Measurements from ENCODE around the gene SNX14.
"Not testable (repeated sequence)": the region's sequence is repeated elsewhere in the genome, so short reads cannot be mapped to it uniquely, and the experiment has no call there.

DNA sequence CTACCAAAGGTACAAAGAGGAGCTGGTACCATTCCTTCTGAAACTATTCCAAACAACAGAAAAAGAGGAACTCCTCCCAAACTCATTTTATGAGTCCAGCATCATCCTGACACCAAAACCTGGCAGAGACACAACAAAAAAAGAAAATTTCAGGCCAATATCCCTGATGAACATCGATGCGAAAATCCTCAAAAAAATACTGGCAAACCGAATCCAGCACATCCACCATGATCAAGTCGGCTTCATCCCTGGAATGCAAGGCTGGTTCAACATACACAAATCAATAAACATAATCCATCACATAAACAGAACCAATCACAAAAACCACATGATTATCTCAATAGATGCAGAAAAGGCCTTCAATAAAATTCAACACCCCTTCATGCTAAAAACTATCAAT is 10.8 kb downstream of the SNX14 start:
- TF ChIP-seq, protein P1, sequence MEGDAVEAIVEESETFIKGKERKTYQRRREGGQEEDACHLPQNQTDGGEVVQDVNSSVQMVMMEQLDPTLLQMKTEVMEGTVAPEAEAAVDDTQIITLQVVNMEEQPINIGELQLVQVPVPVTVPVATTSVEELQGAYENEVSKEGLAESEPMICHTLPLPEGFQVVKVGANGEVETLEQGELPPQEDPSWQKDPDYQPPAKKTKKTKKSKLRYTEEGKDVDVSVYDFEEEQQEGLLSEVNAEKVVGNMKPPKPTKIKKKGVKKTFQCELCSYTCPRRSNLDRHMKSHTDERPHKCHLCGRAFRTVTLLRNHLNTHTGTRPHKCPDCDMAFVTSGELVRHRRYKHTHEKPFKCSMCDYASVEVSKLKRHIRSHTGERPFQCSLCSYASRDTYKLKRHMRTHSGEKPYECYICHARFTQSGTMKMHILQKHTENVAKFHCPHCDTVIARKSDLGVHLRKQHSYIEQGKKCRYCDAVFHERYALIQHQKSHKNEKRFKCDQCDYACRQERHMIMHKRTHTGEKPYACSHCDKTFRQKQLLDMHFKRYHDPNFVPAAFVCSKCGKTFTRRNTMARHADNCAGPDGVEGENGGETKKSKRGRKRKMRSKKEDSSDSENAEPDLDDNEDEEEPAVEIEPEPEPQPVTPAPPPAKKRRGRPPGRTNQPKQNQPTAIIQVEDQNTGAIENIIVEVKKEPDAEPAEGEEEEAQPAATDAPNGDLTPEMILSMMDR (IDR thresholded peaks at IDR 0.05): not testable (repeated sequence)
- TF ChIP-seq POLR2A (IDR thresholded peaks at IDR 0.05); POLR2AphosphoS5 (IDR thresholded peaks at IDR 0.05; ENCODE audit: insufficient read depth in 1 of 2, low read depth in 1 of 2): not testable (repeated sequence)
